Measurements from ENCODE around the gene USH2A.

USH2A gene, protein sequence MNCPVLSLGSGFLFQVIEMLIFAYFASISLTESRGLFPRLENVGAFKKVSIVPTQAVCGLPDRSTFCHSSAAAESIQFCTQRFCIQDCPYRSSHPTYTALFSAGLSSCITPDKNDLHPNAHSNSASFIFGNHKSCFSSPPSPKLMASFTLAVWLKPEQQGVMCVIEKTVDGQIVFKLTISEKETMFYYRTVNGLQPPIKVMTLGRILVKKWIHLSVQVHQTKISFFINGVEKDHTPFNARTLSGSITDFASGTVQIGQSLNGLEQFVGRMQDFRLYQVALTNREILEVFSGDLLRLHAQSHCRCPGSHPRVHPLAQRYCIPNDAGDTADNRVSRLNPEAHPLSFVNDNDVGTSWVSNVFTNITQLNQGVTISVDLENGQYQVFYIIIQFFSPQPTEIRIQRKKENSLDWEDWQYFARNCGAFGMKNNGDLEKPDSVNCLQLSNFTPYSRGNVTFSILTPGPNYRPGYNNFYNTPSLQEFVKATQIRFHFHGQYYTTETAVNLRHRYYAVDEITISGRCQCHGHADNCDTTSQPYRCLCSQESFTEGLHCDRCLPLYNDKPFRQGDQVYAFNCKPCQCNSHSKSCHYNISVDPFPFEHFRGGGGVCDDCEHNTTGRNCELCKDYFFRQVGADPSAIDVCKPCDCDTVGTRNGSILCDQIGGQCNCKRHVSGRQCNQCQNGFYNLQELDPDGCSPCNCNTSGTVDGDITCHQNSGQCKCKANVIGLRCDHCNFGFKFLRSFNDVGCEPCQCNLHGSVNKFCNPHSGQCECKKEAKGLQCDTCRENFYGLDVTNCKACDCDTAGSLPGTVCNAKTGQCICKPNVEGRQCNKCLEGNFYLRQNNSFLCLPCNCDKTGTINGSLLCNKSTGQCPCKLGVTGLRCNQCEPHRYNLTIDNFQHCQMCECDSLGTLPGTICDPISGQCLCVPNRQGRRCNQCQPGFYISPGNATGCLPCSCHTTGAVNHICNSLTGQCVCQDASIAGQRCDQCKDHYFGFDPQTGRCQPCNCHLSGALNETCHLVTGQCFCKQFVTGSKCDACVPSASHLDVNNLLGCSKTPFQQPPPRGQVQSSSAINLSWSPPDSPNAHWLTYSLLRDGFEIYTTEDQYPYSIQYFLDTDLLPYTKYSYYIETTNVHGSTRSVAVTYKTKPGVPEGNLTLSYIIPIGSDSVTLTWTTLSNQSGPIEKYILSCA (N-terminal part only)

DNA sequence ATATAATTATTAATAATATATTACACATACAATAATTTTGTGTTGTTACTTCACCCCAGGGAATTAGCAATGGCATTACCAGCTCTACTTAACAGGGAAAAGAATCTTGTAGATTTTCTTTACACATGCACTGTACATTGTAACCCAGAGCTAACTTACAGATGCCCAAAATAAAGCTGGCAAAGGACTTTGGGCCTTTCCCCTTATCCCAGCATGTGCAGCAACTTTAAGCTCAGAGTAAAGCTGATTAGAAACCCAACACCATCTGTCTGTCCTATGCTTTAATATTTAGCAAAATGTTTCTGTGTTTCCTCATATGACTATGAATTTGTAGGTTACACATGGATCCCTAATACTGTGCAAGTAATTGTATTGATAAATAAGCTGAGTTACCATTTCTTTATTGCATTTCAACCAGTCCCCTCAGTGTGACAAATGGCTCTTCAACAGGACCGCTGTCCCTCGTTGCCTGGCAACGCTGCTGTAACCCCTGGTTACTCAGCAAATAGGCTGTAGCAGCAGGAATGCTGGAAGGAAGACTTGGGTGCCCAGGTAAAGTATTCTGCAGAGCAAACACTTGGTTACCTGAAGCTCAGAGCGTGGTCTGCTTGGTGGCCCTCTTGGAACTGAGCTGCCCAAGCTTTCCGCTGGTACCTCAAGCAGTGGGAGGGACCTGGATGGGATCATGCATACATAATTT, at the start of gene USH2A:
Gene USH2A (minus strand): TSS at position 628 of the 700 bp plus-strand sequence. CDS start 1,112 bp downstream, outside the sequence.
- no peak within 1 kb of the TSS for H3K4me3 ChIP-seq (ENCODE audit: low read depth, low read length)

DNA sequence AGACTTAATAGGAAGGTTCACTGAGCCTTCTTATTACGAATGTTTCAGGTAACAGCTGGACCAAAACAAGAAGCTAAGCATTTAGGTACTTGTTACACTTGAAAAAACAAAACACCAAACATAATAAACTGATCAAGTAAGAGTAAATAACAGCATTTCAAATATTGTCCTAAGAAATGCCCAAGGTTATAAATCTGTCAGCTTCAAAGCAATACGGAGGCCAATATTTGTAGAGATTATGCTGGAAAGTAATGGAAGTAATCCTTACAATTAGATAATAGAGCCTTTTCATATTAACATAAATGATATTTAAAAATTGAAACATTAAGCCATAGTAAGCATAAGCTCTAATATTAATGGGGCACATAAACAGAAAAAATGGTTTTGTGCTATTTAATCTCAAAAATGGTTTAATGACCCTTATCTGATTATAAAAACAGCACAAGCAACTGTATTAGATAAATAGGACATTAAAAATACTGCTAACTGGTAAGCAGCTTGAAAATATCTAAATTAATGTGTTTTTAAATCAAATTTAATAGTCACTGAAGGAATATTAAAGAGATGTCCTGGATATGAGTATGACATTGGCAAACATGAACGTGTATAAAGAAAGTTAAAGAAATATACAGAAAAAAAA, 43.0 kb upstream of the USH2A start:
- no peak overlapping the region for H3K4me3 ChIP-seq (ENCODE audit: low read depth, low read length)

DNA sequence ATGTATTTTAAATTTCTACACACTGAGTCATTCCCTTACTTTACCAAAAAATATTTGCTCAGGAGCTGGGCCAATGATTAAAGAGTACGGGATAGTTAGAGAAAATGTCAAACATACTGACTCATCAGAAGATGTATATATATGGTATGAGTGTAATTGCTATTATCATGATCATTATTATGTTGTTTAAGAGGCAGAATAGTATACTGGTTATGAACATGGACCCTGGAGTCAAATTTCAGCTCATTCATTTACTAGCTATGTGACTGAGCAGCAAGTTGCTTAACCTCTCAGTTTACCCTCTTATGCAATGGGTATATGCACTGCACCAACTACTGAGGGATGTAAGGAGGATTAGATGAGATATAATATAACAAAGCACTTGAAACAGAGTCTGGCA, 41.2 kb upstream of the USH2A start:
- H3K4me3 ChIP-seq (ENCODE audit: low read depth, low read length) = no peak overlapping the region

DNA sequence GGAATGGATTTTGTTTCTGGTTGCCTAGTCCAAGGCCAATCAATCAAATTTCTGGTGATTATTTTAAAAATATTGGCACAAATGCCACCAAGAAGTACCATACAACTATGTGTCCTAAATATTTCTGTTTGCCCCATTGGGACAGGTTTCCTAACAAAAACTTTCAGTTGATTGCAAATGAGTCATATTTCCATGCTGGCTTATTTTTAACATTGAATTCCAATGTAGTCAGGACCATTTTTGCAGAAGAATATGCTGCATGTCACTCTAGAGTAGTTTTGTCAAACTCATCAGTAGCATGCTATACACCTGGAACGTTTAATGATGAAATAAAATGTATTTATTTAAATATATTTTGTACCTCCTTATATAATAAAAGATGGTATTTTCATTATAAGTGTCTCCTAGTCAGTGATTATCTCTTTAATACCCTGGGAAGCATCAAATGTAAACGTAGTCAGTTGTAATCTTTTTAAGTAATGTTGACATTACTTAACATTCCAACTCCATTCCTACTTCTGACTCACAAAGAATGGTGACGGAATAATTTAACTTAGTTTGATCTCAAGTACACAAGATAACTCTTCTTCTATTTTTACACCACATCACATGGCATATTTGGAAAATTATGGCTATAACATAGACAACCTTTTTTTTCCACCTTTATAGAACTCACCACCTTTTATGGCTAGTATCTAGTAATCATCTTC, 39.0 kb upstream of the USH2A start:
- H3K4me3 ChIP-seq (ENCODE audit: low read depth, low read length) = no peak overlapping the region

DNA sequence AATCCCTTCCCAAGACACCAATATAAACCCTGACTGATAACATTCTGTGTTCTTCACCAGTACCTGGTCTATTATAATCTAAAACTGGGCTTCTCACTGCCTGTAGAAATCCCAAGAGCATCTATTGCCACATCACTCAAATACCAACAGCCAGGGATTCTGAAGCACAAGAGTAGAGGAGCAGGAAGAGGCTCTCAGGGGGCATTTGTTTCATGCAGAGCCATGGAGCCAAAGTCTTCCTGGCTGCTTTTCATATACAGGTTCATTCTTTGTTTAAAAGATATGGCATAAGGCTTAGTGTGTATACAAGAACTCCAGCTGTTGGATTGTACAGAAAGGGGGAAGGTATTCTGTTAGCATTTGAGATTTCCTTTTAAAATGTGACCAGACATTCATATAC, 38.2 kb upstream of the USH2A start:
- H3K4me3 ChIP-seq (ENCODE audit: low read depth, low read length) = no peak overlapping the region

DNA sequence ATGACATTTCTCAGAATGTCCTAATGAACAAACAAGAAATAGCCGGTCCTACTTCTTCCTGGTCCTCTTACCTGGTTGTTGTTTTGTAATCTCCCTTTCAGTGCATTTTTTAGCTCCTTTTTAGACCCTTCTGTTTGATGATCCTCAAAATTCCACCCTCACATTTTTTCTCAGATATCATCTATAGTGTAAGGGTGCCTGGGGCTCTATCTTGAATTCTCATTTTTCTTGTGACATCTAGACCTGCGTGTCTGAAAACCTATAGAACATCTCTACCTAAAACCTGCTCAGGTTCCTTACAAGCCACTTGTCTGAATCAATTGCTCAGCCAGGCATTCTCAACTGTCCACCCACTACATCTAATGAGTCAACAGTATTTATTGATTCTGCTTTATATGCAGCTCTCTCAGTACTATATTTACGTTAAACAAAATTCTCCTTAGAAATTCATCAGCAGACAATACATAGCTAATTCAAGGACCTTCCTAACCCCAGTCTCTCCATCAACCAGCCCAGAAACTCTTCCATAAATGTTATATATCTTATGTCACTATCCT, 36.5 kb upstream of the USH2A start:
- H3K4me3 ChIP-seq (ENCODE audit: low read depth, low read length) = no peak overlapping the region

DNA sequence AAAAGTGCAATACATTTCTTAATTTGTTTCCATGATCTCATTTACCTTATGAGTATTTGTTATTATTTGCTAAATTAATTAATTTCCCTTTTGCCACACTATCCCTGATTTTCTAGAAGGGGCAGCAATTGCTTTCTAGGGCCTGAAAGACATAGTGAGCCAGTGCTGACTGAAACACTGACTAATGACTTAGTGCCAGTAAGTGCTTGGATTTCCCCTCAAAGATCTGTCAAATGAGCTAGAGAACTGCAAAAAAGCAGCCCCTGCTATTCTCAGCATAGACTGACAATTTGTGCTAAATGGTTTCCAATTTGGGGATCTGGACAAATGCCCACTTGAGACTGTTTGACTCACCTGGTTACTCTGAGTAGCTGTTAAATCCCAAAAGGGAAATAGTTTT, 35.6 kb upstream of the USH2A start:
- no peak overlapping the region for H3K4me3 ChIP-seq (ENCODE audit: low read depth, low read length)

DNA sequence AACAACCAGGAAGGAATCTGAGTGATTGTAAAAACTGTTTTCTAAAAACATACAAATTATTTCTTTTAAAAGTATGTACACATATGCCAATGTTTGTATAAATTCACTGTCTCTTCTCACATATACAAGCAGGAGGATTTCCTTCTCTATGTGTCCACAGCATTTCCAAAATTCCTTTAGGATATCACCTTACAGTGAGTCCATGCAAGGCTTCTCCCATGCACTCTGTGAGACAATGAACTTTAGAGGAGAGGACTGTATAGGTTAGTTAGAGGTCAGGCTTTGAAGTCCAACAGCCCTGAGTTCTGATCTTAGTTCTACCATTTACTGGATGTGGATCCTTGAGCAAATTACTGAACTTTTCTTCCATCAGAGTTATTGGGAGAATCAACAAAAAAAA, 34.1 kb upstream of the USH2A start:
- H3K4me3 ChIP-seq (ENCODE audit: low read depth, low read length) = no peak overlapping the region

DNA sequence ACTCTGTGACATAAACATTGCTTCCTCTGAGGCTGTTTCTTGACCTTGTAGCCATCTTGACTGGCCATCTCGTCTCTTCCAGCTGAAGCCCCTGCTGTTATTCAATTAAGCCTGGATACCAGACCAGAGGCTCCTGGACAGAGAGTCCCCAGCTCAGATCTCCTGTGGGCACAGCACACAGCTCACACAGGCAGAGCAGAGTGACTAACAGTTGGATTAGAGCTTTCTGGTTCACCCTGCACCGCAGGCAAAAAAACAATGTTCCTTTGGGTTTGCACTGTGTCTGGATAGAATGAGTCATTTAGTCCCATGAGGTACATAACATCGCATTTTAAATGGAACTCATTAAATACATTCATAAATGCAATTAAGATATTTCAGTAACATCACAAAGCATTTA, 33.4 kb upstream of the USH2A start:
- H3K4me3 ChIP-seq (ENCODE audit: low read depth, low read length) = no peak overlapping the region

DNA sequence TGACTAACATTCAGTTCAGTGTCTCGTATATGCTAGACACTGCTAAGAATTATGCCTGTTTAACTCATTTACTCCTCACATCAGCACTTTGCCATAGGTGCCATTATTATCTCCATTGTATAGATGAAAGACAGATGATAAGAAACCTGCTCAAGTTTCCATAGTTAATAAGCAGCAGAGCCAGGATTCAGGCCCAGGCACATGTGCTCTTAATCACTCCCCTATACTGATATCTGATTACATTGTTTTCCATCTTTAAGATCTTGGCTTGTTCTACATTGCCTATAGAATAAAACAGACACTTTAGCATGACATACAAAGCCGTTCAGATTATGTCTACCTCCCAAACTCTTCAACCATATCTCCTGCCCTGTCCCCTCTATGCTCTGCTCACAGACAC, 30.5 kb upstream of the USH2A start:
- H3K4me3 ChIP-seq (ENCODE audit: low read depth, low read length) = no peak overlapping the region

DNA sequence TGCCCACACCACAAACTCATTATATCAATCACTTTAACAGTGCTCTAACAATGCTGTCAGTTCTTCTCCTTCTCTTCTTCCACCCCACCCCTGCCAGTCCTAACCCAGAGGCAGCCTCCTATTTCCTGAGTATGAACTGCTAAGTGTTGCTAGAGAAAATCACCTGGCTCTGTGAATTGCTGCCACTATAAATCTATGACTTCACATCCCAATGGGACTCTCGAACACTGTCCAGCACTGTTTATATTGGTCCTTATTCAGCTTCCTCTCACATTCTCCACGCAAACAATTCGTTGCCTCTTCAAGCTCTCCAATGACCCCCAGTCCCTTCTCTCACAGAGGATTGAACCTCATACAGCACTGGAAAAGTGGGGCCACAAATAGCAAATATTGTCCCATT, 27.0 kb upstream of the USH2A start:
- no peak overlapping the region for H3K4me3 ChIP-seq (ENCODE audit: low read depth, low read length)

DNA sequence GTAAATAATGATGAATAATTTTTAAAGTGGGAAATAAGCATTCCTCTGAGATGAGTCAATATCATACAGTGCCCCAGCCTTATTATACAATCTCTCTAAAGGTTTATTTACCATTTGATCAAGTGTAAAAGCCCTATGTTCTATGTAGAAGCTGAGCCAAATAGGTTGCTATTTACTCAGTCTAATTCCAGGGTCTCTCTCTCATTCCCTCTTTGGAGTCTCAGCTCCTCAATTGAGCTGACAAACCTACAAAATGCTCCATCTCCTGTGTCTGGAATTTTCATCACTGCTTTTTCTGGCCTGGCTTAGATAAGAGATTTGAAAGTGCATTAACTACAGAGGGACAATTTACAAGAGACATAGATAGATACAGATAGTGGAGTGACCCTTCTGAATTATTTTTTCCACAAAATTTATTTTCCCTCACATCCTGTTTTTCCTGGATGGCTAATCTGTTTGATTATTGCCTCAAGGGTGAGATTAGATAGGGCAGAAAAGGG, 24.8 kb upstream of the USH2A start:
- H3K4me3 ChIP-seq (ENCODE audit: low read depth, low read length) = no peak overlapping the region

DNA sequence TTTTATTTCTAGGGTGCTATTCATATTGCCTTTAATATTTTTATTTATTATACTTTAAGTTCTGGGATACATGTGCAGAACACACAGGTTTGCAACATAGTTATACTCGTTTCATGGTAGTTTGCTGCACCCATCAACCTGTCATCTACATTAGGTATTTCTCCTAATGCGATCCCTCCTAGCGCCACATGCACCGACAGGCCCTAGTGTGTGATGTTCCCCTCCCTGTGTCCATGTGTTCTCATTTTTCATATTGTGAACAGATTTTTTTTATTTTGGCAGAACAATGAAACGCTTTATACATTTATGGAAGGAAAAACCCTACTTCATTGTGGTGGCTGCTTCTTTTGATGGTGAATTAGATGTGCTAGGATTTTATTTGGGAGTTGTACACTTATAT, 14.4 kb upstream of the USH2A start:
- no peak overlapping the region for H3K4me3 ChIP-seq (ENCODE audit: low read depth, low read length)

DNA sequence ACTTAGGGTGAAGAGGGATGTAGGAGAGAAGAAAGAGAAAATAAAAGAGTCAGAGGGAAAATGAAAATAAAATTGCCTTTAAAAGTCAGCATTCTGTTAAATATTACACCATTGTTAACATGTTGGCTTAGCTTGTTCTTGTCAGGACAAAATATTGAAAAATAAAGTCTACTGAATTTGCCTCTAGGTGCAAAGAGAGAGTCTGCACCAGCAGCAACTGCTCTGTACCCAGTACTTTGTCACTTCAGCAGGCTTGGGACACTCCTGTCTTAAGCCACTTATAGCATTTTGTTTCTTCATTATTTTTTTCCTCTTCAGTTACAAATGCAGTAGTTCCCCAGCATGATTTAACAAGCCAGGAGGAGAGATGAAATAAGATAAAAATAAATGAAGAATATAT, 11.0 kb upstream of the USH2A start:
- H3K4me3 ChIP-seq (ENCODE audit: low read depth, low read length) = no peak overlapping the region

DNA sequence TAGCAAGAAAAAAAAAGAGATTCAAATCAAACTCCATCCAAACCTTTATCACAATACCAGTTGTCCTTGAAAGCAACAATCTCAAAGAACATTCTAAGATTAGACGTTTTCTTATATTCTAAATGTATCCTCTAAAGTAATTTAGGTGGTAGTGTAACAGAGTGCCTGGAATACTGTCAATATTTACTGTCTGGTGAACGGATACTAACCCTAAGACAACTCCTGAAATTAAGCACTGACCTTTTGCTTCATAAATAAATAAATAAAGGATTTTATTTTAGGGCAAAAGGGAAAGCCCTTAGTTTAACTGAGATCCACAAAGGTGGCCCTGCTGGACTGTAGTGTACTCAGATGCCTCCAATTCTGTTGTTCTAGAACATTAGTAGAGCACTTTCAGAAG, 9.9 kb upstream of the USH2A start:
- H3K4me3 ChIP-seq (ENCODE audit: low read depth, low read length) = no peak overlapping the region

DNA sequence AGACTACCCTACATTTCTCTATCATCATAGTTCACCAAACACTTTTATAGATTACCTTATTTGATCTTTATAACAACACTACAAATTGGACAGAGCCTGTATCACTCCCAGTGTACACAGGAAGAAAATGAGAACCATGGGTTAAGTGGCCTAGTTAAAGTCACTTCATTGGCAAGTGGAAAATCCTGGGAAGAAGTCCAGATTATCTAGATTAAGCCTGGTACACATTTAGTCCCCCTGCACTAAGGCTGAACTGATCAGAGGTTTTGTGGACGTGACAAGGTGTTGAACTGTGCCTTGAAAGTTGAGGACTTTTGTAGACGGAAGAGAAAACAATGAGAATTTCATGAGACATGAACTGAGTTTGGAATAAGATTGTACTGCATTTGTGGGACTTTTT, 7.5 kb upstream of the USH2A start:
- H3K4me3 ChIP-seq (ENCODE audit: low read depth, low read length) = no peak overlapping the region

DNA sequence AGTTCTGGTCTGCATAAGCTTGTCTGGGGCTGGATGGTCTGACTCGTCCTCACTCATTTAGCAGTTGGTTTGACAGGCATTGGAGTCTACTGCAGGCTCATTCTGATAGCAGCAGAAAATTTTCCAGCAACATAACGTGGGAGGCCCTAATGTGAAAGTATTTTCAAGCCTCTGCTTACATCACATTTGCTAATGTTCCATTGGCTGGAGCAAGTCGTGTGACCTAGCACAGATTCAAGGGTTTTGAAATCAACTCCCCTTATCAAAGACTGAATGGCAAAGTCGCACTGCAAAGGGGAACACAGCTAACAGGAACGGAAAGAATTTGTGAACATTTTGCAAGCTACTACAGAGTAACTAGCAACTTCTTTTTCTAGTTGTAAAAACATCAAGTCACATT, 2.3 kb upstream of the USH2A start:
- no peak overlapping the region for H3K4me3 ChIP-seq (ENCODE audit: low read depth, low read length)

DNA sequence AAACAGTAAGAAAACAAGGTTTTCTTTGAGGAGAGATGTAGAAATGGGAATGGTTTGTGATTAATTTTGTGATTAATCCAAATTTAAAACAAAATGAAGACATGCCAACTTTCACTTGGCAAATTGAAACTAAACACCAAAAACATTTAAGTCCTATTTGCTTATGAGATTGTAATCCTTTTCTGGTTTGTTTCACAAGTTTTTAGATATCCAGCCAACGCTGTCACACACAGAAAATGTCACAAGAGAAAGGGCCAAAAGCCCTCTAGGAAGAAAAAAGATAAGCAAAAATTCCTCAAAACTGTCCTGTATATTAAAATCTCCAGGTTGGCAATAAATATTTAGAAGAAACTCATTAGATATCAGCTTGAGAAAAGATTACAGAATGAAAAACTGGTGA, 2.5 kb downstream of the USH2A start:
- no peak overlapping the region for H3K4me3 ChIP-seq (ENCODE audit: low read depth, low read length)

DNA sequence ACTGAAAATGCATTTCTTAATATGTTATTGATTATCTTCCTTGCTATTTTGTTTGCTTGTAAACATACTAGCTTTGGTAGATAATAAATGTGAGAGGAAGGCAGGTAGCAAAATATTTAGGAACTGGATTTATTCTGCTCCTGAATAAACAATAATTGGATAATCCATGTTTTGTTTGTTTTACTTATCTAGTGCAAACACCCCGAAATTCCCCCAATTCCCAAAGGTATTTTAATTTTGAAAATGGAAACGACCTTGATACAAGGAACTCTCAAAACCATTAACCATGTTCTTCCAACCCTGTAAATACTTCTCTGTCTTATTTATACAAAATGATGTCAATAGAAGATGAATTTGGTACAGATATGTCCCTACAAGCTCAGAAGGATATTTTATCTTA, 3.0 kb downstream of the USH2A start:
- H3K4me3 ChIP-seq (ENCODE audit: low read depth, low read length) = no peak overlapping the region

All from iPS-11a (cell line).